HG02884 (cell line): ENCODE data around the gene KLHL29.

ENCODE experiments used
- ATAC-seq: cut with Tn5 transposase; IDR thresholded peaks from one replicate; pipeline ENCODE4 v1.9.1; 2021; ENCODE audit warnings: mild to moderate bottlenecking, moderate library complexity; ENCODE audit not compliant: unreplicated experiment

The KLHL29 gene

DNA sequence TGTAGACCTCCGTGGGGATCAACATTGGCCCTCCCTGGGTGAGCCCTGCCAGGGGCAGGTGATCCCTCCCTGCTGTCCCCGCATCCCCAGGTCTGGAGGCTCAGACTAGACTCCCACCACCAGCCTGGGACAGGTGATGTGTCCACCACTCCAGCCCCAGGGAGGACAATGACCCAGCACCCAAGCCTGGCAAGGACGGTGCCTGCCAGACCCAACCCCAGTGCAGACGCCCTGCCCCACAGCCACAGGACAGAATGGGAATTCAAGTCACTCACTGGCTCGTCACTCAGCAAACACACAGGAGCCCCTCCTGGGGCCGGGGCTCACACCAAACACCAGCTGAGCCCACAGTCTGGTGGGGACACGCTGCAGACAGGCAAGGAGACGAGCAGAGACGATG lies 302.2 kb downstream of the KLHL29 start:
- ATAC-seq: no peak

DNA sequence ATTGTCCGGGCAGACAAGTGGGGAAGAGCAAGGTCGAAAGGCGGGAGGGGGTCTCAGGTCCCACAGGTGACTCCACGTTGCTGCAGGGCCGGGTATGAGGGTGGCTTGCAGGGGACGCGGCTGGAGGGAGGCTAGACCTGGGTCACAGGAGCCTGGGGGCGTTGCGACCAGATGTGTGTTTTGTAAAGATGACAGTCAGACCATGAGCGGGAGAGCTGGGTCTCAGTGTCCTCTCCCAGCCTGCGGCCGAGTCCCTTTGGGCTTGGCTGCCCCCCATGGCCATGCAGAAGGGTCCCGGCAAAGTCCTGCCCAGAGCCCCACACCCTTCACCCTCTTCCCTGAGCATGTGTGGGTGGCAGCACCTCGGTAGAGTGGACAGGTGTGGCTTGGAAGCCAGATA lies 302.7 kb downstream of the KLHL29 start:
- ATAC-seq: no peak

GRCh38 chr2:23688486-23689130 lies 303.6 kb downstream of the KLHL29 start:
- ATAC-seq: no peak

- ATAC-seq: no peak
Measured at GRCh38 chr2:23689131-23689700, 304.2 kb downstream of the KLHL29 start.

DNA sequence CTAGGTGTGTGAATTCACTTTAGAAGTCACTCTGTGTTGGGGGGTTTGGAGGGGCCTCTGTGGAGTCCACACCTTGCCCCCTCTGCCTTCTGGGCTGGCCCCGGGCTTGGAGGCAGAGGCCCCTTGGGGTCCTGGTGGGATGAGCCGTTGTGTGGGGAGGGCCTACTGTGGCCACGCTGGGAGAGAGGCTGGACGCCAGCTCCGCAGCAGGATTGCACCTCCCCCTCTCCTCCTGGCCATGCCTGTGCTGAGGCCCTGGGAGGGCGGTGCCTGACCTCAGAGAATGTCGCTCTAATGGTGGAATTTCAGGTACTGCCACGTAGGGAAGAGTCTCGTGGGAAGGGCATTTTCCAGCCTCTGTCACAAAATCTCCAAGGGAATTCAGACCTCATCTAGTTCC lies 304.9 kb downstream of the KLHL29 start:
- ATAC-seq: no peak

DNA sequence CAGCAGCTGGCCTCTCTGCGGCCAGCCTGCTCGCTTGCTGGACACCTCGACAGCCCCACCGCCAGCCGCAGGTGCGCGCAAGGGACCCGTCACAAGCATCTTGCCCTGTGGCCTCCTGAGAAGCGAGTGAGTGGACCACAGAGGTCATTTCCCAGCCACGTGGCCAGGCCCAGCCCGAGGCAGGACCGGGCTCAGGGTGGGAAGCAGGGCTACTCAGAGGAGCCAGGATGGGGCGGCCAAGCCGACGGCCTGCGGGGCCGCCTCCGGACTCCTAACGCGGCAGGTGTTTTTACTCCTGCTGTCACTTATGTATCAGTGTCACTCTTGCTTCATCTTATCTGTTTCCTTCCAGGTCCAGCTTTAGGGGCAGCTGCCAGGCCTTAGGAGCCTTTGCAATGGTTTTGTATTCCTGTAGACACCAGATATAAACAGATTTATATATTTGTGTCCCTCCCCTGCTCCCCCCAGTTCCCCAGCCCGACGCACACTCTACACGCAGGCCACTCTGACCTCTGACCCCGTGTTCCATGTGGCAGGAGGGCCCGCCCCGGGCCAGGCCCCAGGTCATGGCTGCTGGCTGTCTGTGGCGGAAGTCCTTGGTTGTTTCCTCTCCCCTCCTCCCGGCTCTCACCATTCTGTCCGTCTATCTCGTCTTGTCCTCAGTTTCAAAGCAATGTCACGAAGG lies 305.6 kb downstream of the KLHL29 start:
- ATAC-seq: no peak

- no peak for ATAC-seq
Measured at GRCh38 chr2:23691106-23691470, 306.1 kb downstream of the KLHL29 start.

DNA sequence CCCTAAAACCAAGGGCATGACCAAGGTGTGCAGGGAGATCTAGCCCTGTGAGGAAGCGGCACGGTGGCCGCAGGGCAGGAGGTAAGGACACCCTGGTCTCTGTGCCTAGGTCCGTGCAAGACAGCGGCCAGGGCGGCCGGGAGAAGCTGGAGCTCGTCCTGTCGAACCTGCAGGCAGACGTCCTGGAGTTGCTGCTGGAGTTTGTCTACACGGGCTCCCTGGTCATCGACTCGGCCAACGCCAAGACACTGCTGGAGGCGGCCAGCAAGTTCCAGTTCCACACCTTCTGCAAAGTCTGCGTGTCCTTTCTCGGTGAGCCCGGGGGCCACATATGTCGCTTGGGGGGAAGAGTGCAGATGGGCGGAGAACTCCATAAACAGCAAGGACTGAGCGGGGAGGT lies 306.6 kb downstream of the KLHL29 start:
- ATAC-seq: no peak

DNA sequence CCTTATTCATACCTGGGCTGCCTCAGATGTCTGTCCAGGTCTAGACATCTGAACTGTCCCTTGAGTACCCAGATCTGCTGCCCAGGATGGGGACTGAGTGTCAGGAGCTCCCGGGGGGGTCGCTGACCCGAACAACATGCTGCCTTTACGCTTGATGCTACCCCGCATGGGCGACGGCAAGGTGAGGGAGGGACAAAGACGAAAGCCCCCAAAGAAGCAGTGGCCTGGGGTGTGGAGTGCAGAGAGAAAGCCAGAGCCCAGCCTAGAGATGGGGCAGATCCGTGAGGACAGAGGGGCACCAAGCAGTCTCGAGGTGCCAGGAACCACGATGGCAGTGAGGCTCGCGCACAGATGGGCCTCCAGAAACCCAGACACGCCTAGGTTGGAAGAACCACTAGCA lies 307.3 kb downstream of the KLHL29 start:
- ATAC-seq: no peak

GRCh38 chr2:23692851-23693605 lies 308.0 kb downstream of the KLHL29 start:
- ATAC-seq: no peak

- ATAC-seq: no peak
Measured at GRCh38 chr2:23693606-23693951, 308.6 kb downstream of the KLHL29 start.

DNA sequence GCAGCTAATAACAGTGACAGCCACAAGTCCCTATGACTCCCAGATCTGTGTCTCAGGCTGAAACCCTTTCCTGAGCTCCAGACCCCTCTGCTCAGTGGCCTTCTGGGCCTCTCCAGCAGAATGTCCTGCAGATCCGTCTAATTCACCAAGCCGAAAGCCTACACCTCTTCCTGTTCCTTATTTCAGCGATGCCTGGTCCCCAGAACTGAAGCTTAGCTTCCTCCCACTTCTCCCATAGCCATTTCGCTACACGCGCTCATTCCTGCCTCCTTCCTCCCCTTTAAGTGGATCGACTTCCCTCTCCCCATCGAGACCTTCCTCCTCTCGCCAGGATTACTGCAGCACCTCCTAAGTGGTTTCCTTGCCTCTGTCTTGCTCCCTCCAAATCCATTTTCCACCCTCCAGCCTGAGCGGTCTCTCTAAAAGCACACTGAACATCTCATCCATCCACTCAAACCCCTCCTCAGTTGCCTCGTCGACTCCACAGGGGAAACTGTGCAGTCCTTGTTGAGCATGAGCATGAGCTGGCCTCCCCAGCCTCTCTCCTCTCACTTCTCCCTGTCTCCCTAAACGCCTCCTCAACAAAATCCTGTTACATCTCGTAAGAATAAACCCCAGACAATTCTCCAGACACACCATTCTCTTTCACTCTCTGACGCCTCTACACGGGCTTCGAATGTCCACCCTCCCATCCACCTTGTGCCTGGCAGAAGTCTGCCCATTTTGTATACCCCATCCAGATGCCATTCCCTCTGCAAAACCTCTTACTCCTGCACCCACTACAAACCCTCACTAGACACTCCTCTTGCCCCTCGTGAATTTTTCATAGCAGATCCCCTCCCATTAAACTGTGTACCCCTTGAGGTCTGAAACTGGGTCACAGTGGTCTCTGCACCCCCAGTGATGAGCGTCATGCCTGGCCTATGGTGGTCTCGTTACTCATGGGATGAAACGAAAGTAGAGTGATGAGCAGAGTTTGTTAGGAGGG lies 309.4 kb downstream of the KLHL29 start:
- no peak for ATAC-seq

DNA sequence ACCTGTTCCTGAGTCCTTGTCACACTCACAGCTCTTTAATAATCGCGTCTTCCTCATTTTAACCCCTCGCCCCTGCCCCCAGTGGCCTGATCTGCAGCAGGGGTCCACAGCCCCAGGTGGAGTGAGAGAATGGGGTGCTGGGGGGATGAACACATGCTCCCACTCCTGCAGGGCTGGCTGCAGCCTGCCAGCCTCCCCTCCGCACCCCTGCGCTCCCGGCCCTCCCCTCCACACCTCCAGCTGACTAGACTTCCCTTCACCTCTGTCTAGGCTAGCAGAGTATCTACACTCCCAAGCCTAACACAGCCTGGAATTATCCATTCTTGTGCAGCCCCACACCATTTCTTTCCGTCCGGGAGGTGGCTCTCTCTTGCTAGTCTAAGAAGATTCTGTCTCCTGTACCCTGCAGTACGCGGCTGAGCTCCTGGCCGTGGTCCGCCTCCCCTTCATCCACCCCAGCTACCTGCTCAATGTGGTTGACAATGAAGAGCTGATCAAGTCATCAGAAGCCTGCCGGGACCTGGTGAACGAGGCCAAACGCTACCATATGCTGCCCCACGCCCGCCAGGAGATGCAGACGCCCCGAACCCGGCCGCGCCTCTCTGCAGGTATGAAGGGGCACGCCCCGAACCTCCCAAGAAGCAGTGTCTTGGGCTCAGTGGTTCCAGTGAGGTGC lies 310.4 kb downstream of the KLHL29 start:
- ATAC-seq: no peak

DNA sequence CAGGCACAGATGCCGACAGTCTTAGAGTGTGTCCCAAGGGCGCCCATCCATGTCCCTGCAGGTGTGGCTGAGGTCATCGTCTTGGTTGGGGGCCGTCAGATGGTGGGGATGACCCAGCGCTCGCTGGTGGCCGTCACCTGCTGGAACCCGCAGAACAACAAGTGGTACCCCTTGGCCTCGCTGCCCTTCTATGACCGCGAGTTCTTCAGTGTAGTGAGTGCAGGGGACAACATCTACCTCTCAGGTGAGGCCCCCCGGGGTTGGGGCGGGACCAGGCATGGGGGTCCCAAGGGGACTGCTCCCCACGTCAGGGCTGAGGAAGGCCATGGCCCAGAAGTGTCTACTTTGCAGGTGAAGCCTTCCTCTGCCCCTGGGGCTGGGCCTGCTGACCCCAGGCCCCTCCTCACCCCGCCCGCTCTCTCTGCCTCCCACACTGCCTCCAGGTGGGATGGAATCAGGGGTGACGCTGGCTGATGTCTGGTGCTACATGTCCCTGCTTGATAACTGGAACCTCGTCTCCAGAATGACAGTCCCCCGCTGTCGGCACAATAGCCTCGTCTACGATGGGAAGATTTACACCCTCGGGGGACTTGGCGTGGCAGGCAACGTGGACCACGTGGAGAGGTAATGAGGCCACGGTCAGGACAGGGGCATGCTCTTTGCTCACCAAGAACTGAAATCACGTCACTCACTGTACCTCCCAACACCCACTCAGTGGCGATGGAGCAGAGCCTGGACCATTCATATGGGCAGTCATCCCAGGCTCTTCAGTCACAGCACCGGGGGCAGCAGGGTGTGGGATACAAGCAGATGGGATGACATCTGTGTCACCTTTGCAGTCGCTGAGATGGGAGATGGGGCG lies 311.1 kb downstream of the KLHL29 start:
- no peak for ATAC-seq

DNA sequence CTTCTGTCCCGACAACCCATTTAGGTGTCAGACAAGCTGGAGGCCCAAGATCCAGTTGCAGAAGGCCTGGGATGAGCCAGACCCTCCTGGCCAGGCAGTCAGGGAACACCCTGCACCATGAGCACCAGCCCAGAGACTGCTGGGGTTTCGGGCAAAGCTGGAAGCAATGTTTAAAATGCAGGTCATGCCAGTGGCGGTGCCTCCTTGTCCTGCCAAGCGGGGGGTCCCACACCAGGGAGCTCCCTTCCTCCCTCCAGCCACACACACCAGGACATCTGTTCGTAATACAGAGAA lies 311.7 kb downstream of the KLHL29 start:
- ATAC-seq: no peak

DNA sequence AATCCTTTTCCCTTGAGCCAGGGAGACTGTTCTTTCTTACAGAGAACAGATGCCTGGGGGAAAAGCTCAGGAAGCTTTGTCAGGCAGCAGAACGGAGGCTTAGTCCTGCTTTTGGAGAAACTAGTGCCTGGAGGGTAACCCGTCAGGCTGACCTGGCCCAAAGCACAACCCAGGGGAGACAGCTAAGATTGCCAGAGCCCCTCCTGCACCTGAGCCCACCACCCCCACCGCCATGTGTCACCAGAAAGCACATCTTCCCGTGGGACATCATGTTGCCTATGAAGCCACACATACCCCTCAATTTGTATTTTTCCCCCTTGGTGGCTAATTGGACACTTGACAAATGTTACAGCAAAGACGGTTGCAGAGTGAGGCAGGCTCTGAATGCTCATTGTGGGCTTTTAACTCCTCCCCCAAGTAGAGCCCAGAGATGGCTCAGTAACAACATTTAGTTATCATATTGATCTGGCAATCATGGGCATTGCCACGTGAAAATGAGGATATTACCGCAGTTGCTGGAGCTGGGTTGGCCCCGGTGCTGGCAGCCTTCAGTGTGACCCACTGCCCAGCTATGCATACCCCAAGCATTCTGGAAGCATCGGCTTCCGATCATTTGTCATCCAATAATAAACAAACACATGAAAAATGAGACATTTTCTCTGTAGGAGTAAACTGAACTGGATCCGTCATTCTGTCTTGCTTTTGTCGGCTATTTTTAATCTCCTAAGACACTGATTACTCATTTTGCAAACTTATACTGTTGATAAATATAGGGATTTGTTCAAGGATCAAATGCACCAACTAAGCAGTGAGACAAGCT lies 312.5 kb downstream of the KLHL29 start:
- no peak for ATAC-seq

- no peak for ATAC-seq
Measured at GRCh38 chr2:23698116-23698693, 313.2 kb downstream of the KLHL29 start.
